8988T (cell line): ENCODE data around the gene SLBP.

Experiments used
- DNase-seq: peaks from one replicate; pipeline ENCODE4 v3.0.0; 2011

The SLBP gene

DNA sequence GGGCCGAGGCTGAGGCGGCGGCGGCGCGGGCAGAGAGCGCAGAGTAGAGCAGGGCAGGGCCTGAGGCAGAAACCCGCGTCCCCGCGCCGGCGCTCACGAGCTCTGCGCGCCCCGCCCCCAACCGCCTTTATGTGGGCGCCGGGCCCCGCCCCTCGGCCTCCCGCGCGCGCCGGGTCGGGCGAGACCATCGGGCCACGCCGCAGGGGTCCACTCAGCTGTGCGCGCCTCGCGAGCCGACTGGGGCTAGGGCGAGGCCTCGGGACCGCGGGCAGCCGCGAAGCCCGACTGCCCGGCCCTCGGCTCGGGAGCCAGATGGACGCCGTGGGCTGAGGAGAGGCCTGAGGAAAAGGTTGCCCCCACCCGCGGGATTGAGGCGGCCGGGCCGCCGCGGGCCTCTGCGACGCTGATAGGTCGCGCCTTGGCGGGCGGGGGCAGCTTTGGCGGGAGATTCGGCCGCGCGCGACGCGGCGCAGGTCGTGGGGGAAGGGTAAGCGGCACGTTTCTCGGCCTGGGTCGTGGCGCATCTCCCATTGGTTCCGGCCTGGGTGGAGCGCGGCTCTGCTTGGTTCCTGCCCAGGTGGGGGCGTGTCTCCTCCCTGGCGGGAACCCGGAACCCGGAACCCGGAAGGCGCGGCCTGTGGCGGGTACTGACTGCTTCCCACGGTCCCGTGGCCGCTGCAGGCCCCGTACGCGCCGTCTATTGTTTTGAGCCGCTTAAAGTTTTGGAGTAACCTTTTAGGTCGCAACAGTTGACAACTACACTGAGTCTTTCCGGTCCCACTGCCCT is at the start of gene SLBP:
Gene SLBP, minus strand, starts transcription at position 104 of the 787 bp plus-strand sequence. CDS start 131 bp downstream, outside the sequence.
- DNase-seq, result peak; percentile 100

DNA sequence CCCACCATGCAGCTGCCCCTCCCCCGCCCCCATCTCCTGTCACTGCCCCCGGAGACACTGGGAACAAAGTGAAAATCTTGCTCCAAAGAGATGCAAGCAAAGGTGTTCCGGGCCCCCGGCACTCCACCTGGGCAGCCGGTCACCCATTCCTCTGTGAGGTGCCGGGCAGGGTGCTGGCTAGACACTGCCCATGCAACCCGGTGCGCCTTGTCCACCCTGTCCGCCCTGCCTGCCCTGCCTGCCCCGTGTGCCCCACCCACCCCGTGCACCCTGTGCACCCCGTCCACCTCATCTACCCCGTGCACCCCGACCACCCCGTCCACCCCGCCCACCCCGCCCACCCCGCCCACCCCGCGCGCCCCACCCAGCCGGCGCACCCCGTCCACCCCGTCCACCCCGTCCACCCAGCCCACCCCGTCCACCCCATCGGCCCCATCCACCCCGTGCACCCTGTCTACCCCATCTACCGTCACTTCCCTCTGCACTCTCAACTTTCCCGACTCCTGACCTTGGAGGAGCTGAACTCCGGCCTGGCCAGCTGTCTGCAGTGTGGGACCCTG is 49.1 kb upstream of the SLBP start:
- DNase-seq, result no peak

DNA sequence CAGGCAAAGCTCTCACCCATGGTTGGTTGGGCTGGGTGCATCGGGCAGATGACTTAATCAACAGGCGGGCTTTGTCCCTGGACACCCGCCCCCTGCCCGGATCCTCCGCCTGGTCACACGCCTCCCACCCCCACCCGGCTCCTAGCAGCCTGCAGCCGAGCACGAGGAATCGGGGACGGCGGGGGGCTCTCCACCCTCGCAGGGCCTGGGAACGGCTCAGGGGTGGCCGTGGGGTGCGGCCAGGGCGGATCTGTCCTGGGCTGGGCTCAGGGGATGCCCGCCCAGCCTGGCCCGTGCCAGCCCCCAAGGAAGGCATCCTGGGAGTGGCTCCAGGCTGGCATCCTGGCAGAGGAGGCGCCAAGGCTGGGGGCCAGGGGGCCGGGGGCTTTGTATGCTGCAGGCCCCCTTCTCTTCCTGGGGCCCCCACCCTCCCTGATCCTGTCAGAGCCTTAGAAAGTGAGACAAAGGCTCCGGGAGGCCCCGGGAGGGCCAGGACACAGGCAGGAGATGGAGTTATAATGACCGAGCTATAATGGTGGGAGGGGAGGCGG is 48.5 kb upstream of the SLBP start:
- no peak for DNase-seq

DNA sequence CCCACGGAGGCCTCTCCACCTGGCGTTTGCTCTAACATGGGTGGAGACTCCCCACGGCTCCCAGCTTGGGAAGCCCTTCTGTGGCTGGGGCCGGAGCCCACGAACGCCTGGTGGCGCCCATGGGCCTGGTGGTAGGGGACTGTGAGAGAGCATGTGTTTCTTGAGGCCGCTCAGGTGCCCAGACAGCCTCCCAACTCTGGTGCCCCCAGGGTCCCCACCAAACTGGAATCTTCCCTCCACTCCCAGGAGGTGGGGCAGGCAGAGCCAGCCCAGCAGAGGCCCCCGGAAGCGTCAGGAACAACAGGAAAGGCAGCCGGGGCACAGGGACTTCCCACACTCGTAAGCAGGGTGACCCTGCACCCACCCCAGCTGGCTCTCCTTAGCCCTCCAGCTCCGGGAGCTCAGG is 47.7 kb upstream of the SLBP start:
- no peak for DNase-seq

DNA sequence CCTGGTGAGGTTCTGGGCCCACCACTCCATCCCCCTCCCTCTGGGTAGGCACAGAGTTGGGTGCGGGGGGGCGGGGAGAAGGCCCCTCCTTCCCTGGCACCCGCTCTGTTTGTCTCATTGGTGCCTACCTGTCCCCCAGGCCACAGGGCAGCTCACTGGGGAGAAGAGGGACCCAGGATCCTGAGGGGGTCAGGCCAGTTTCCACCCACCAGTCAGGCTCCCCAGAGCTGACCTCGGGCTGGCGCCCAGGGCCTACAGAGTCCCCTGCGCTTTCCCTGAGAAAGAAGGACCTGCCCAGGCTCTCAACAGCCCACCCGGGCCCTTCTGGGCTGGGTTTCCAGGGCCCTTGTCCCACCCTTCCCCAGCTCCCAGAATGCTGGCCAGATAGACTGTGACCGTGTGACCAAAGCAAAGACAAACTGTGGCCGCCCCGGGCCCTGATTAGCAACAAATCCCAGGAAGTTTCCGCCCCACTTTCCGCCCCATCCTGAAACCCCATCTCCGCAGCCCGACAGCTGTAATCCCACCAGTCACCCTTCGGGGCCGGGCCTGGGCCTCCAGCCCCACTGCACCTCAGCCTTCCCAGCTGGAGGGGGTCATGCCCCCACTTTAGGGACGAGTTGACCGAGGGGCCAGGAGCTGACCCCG is 47.2 kb upstream of the SLBP start:
- DNase-seq, result no peak

DNA sequence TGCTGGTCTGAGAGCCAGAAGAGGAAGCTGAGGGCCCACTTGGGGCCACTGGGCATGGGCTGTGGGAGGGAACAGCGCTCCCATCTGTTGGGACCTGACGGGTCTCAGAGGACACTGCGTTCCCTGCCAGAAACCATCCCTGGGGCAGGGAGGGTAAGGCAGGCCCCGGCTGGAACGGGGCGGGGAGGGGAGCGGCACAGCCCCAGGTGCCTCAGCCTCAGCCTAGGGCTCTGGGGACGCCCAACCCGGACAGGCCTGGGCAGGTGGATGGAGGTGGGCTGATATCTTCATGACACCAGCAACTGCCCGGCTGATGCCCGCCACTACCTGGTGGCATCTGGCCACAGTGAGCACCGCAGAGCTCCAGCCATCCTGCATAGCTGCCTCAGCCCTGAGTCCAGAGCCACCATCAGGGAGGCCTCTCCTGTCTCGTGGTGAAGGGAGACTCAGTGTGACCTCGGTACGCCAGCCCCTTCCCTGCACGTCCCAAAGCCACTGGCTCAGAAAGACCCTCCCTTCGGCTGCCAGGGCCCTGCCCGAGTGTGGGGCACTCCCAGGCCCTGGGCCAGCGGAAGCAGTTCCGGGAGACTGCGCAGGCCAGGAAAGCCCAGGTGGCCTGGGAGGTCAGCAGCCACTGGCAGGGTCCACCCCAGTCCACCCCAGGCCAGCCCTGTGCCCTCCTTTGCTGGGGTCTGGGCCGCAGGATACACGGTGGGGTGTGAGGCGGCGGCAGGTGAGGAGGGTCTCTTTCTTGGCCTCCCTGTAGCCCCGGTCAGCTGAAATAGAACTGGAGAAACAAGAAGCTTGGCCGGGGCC is 46.4 kb upstream of the SLBP start:
- no peak for DNase-seq

DNA sequence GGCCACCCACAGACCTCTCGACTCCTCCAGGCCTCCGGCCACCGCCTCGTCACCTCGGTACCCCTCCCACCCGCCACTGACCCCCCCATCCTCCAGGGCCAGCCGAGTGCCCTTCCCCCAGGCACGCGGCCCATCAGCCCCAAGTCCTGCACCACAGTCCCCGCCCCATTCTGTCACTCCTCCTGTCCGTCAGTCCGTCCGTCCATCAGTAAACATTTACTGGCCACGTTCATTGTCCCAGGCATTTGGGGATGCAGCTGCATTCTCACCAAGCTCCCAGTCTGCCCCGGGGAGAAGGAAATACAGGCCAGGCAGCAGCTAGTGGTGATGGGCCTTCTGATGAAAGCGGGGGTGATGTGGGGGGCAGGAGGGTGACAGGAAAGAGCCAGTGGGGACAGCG is 45.7 kb upstream of the SLBP start:
- DNase-seq, result no peak

DNA sequence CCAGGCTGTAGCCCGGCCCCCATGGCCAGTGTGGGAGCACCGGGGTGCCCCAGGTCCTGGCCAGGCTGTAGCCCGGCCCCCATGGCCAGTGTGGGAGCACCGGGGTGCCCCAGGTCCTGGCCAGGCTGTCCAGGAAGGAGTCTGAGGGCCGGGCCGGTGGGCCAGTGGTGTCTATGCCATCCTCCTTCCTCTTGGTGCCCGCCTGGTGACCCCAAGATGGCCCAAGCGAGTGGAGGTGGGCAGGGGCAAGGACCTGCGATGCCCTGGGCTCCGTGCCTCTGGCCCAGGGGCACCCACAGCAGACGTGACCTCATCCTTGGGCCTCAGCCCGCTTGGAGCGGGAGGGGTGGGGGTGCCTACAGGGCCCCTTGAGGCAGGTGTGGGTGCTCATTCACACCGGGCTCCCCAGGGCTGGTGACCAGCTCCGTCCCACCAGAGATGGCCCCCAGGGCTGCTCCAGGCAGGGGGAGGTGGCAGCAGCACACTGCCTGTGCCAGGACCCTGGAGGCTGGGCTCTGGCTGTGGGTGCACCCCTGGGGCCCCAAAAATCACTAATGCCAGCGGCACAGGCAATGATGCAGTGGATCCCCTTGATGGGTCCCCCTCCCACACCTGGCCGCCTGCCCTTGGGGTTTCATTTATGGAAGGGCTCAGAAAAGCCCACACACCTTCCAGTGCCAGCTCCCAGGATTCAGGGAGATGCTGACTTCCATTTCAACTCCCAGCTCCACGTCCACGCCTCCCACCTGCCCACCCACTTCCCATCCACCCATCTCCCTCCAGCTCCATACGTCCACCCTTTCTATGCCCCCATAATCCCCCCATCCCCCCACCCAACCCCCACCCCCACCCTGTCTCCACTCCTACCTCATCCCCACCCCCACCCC is 45.0 kb upstream of the SLBP start:
- no peak for DNase-seq

DNA sequence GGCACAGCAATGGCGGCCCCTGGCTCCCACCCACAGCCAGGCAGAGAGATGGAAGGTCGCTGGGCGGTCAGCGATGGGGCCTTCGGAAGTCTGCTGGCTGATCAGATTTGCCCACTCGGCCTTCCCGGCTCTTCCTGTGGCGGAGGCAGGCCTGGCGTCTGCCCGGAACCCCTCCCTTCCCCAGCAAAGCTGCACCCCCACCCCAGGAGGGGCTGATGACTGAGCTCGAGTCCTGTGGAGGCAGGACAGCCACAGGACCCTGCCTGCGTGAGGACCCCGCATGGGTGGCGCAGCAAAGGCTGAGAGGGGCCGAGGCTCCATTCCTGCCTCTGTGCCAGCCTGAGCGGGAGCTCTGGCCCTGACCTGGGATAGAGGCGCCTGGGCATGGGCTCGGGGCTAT is 44.0 kb upstream of the SLBP start:
- DNase-seq, result no peak

DNA sequence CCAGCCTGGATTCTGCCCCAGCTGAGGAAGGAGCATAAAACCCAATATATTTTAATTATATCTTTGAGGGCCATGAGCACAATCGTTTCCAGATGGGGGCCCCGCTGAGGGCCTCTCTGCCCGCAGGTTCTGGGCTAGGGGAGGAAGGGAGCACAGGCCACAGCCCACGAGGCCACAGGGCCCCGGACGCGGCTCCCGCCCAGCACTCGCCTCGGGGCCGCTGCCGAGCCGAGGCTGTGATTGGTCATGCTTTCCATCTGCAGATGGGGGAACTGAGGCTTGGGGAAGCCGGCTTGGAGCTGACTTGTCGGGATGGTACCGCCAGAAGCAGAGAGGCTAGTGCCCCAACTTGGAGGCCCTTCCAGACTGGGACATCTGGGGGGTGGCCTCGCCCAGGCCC is 43.2 kb upstream of the SLBP start:
- no peak for DNase-seq

DNA sequence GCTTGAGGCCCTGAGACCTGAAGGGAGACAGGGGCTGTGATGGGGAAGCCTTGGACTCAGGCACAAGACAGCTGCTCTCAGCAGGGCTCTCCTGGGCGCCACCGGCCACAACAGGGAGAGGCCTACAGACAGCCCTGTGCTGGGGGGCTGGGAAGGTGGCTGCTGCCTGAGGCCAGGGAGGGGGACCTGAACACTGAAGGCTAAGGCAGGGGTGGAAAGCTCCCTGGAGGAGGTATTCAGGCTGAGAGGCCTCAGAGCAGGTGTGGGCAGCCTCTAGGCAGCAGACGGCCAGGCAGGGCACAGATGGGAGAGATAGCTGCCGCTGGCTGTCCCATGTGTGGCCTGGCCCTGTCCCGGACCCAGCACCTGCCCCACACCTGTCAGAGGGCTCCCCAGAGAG is 42.2 kb upstream of the SLBP start:
- no peak for DNase-seq

DNA sequence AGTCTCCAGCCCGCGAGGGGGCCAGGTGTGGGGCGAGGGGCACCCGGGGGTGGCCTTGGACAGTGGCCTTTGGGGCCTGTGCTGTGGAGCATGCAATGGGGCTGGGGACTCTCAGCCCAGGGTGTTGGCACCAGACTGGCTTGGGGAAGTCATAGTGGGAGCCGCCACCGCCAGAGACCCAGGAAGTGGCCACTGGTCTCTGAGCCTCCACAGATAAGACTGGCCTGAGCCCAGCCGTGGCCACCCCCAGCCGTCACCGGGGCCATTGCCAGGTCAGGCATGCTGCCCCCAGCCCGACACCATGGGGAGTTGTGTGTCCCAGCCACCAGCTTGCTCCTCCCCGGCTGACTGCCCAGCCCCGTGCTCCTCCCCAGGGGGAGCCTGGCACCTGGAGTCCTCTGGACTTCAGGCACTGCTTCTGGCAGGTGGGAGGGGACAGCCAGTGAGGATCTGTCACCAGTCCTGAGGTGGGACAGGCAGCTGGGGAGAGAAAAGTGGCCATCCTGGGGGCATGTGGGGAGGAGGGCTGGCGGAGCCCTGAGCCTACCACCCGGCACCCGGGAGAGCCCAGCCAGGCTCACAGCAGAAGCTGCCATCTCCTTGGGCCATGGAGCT is 41.7 kb upstream of the SLBP start:
- no peak for DNase-seq

DNA sequence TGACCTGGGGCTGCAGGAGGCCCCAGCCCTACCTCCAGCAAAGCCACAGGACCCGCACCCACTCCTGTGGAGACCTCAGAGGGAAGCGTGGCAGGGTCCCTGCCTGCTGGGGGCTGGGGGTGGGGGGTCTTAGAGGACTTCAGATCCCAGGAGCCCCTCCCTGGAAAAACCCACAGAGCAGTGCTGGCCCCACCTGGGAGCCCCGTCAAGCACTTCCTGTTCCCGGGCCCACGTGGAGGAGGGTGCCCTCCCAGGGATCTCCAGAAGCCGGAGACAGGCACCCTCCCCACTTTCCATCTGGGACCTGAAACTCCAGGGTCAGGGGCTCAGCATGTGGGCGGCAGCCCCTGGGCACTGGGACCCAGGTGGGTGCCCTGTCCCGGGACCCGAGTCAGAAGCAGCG is 41.2 kb upstream of the SLBP start:
- DNase-seq, result no peak

DNA sequence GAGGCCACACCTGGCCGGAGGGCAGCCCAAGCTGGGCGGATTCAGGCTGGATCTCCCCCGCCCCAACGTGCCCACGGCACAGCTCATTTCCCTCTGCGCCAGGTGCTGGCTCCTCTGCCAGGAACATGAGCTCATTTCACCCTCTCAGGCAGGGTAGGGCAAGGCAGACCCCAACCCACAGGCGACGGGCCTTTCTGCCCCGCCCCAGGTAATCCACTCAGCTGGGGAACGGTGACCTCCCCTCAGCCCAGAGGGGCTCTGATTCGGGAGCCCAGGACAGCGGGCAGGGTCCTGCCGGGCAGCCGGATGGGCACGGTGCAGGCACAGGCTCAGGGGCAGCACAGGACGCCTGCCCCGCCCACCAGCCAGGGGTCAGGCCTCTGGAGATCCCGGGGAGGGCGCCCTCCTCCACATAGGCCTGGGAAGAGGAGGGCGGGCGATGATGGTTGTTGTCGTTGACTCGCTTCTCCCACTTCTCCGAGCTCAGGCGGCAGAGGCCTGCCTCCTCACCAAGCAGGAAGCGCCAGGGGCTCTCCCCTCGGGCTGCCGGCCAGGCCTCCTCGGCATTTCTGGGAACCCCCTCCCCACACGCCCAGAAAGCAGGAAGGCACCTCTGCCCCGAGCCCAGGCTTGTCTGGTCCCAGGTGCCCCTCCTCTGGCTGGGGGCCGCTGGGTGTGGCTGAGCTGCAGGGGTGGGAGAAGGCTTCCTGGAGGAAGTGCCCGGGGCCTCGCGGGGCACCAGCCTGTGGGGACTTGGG is 40.3 kb upstream of the SLBP start:
- DNase-seq, result peak; percentile 70

DNA sequence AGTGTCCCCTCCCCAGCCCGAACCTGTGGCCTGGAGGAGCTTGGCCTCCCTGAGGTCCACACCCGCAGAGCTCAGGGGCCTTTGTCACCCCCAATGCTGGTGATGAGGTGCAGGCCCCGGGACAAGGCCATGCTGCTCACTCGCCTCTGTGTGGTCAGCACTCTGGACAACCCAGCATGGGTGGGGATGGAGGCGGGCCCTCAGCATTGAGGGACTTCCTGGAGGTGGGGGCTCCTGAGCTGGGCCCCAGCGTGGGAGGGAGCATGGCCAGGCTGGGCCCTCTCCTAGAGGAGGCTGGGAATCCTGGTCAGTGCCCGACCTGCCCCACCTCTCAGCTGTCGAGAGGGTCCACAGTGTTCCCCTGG is 39.8 kb upstream of the SLBP start:
- no peak for DNase-seq

DNA sequence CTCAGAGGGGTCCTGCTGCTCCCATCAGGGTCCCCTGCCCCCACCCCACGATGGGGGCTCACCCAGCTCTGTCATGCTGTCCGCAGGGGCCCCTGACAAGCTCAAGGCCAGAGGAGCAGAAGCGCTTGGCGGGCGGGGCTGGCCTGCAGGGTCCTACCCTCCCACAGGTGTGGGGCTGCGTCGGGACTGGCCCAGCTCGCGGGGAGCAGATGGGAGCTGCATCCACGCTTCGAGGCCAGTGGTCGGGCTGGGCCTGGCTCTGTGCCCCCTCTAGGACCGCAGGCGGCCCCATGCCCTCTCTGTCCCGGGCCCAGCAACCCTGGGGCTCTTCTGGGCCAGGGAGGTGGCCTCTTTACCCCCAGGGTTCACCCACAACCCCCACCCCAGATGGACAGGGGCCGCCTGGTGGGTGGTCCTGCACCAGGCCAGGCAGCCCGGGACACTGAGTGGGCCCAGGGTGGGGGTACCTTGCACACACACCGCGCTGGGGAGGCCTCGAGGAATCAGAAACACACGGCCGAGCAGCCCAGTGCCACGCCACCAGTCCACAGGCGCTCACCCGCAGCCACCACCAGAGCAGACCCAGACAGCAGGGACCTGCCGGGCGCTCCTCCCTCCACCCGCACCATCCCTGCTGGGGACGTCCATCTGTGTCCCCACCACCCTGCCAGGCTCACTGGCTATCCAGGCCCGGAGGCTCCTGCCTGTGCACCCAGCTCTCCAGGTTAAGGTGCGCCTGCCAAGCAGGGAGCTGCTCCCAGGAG is 39.2 kb upstream of the SLBP start:
- DNase-seq, result no peak

DNA sequence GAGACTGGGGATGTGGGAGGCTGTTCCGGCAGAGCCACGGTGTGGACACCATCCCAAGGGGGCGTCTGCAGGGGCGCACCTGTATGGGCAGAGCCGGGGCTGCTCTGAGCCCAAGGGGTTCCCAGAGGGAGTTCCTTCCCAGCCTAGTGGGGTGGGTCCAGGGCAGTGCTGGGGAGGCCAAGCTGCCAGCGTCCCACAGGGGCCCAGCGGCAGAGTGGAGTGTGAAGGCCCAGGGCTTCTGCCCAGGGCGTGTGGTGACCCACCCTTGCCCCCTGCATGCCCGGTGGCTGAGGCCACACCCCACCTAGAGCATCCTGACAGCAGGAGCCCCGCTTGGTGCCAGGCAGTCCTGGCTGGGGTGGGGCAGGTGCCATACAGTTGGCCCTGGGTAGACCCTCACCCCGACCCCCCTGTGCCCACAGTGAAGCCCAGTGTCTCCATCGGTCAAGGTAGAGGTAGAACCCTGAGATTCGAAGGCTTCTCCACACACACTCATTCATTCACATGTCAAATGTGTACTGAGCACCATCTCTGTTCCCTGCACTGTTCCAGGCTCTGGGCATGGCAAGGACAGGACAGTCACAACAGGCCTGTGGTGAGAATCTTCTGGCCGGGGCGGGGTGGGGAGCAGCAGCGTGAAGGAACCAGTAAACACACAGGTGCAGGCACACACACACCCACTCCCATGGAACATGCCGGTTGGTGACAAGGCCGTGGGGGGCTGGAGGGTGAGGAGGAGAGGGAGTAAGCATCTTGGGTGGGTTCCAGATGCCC is 38.4 kb upstream of the SLBP start:
- DNase-seq, result no peak

DNA sequence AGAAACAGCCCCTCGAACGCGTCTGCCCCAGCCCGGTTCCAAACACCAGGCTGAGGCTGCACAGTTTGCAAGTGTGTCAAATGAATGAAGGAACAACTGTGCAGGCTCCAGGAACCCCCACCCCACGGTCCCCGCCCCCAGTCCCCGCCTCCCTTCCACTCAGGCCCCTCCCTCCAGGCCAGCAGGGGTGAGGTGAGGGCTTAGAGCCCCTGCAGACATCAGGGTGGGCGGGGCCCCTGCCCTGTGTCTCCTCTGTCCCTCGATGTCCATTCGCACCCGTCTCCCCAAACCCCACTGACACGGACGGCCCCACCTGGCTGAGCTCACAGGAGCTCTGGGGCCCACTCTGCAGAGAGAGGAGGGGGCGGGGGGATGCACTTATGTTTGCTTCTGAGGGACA is 37.7 kb upstream of the SLBP start:
- no peak for DNase-seq

DNA sequence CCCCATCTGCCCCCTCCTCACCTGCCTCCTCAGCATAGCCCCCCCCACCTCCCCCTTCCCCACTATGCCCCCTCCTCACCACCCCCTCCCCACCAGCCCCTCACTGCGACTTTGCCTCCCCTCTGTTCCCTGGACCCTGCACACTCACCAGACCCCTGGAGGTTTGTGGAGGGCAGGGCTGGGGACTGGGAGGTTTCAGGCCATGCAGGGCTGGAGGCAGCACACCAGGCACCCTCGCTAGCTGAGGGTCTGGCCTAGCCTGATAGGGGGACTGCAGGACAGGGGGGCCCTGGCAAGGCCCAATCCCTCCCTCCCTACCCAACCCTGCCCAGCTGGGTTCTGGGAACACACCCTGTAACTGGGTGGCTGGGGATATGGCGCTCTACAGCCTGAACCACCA is 37.3 kb upstream of the SLBP start:
- DNase-seq, result no peak
